SU-DHL-6 (cell line): ENCODE data around the gene MRPS27.

ENCODE experiments used
- CTCF ChIP-seq: fragments of 200-600 bp; sonication (generic); IDR thresholded peaks from one replicate; pipeline ENCODE4 v1.5.1; 2017; ENCODE audit warnings: antibody characterized with exemption, mild to moderate bottlenecking, low read length, moderate library complexity; ENCODE audit not compliant: insufficient read depth, poor library complexity, severe bottlenecking
- EZH2phosphoT487 ChIP-seq: fragments of 200-600 bp; sonication (generic), shearing (Covaris generic); conservative IDR thresholded peaks from 2 replicates; pipeline ENCODE4 v1.6.1; 2018; ENCODE audit warnings: mild to moderate bottlenecking, antibody characterized with exemption, low read length, moderate library complexity, mixed read lengths

- no peak for TF ChIP-seq CTCF
- no peak for TF ChIP-seq EZH2phosphoT487
These were observed 29.5 kb downstream of the MRPS27 start for GRCh38 chr5:72290356-72291133.
